Activated CD4-positive, alpha-beta T cell treated with anti-CD3 and anti-CD28 coated beads for 24 hours (primary cell): ENCODE results near the gene TTYH2.

ENCODE experiments used
- DNase-seq, 2 donors: peaks; one replicate each; pipeline ENCODE4 v3.0.0-alpha.2; 2020; ENCODE audit warnings: low read depth in 2 of 2

TTYH2 gene

GRCh38 chr17:74290340-74290739 is 77.0 kb downstream of the TTYH2 start:
- DNase-seq = no peak

GRCh38 chr17:74292495-74292894 is 79.1 kb downstream of the TTYH2 start:
- no peak for DNase-seq

DNA sequence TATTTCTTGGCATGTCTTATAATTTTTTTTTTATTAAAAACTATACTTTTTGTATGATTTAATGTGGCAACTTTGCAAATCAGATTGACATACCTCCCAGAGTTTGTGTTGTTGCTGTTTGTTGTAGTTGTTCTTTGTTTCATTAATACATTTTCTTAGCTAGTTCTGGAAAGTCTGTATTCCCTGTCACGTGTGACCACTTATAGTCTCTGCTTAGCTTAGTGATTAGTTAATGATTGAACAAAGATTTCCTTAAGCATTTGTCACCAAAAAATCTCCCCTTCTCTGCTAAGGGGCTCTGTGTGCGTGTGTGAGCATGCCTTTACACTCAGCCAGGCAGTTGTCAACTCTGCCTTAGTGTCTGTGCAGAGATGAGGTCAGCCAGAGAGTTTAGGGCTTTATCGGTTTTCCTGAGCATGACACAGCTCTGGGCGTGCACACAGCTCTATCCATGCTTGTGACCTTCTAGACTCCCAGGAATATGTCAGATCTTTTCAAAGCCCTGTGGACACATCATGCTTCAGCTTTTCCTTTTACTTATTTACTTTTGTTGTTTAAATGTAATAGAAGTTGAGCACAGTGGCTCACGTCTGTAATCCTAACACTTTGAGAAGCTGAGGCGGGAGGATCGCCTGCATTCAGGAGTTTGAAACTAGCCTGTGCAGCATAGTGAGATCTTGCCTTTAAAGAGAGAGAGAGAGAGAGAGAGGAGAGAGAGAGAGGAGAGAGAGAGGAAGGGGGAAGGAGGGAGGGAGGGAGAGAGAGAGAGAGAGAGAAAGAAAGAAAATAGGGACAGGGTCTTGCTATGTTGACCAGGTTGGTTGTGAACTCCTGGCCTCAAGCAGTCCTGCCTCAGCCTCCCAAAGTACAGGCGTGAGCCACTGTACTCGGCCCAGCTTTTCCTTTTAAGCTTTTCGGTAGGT is 82.5 kb downstream of the TTYH2 start:
- DNase-seq = no peak

- no peak for DNase-seq
These were observed 83.2 kb downstream of the TTYH2 start for GRCh38 chr17:74296548-74296936.

DNA sequence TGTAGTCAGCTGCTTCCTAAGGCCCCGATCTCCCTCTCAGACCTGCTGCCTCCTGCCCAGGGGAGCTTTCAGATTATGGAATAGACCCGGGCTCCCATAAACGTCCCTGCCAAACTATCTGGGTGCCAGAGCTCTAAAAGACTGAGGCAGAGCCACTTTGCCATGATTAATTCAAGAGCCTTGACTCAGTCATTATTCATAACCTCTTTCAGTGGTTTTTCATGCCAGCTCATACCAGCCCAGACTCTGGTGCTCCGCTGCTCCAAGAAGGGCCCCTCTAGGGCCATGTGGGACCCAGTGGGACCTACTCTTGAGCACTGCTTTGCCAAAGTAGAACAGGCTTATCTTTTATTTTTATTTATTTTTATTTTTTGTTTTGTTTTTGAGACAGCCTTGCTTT is 84.6 kb downstream of the TTYH2 start:
- no peak for DNase-seq

GRCh38 chr17:74298778-74299177 is 85.4 kb downstream of the TTYH2 start:
- DNase-seq = no peak

- no peak for DNase-seq
These were observed 86.0 kb downstream of the TTYH2 start for GRCh38 chr17:74299226-74300009.

- DNase-seq = no peak
These were observed 89.9 kb downstream of the TTYH2 start for GRCh38 chr17:74303305-74303704.

DNA sequence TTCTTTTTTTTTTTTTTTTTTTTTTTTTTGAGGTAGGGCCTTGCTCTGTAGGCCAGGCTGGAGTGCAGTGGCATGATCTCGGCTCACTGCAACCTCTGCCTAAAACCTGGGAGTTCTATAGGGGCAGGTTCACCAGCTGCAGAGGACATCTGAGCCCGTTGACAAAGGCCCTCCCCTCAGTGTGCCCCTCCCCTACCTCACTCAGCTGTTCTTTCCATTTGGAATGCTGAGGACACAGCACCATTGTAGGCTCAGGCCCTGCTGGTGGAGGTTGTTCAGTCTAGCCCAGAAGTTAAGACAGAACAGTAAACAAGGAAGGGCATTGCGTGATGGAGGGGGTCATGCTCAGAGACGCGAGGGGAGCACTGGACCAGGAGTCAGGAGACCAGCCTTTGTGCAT is 90.8 kb downstream of the TTYH2 start:
- DNase-seq = no peak

DNA sequence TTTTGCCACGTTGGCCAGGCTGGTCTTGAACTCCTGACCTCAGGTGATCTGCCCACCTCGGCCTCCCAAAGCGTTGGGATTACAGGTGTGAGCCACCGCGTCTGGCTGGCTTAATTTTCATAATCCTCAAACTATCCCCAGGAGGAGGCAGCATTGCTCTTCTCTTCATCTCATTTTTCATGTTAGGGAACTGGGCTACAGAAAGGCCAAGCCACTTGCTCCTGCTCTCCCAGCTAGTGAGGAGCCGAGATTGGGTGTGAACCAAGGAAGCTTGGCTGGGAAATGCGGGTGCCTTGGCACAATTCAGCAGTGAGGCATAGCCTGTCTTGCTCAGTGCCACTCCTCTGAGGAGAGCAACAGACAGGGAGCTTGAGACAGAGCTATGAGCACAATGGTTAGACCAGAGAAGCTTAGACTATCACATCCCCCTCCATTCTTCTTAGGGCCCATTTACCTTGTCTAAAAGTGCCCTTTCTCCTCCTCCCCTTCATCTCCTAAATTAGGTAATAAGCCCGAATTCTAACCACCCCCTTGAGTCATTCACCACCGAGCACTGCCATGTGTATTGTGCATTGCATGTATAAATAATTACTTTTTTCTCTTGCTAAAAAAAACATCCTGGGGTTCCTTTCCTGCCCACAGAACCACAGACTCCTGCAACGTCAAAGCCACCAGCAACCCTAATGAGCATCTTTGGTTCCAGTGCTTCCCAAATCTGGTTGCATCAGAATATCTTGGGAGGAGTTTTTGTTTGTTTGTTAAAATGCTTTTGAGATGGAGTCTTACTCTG is 92.7 kb downstream of the TTYH2 start:
- DNase-seq = no peak

DNA sequence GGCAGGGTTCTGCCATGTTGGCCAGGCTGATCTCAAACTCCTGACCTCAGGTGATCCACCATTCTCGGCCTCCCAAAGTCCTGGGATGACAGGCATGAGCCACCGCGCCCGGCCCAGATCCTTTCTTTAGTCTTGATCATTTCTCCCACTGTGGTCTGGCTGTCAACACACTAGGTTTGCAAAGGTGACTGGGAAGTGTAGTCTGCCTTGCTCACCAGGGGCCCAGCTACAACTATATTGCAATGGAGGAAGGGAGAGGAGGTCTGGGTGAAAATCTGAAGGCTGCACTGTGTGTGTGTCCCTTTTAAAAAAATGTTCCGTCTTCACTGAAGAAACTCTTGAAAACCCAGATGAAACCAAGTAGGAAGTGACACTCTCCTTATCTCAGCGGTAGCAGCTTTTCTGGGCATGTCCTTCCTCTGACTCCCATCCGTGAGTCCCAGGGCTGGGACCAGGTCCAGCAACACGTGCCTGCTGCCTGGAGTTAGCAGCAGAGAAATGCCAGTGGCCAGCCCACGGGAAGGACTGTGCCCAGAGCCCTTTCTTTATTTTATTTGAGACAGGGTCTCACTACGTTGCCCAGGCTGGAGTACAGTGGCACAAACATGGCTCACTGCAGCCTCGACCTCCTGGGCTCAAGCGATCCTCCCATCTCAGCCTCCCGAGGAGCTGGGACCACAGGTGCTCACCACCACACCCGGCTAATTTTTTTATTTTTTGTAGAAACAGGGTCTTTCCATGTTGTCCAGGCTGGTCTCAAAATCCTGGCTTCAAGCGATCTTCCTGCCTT is 94.8 kb downstream of the TTYH2 start:
- no peak for DNase-seq

- no peak for DNase-seq
These were observed 96.5 kb downstream of the TTYH2 start for GRCh38 chr17:74309902-74310301.
